VCaP (cell line): ENCODE data around the gene XCL1.
A peak's percentile ranks its signal among the peaks of the same experiment; 100 is the strongest.
"Not testable (repeated sequence)": the region's sequence is repeated elsewhere in the genome, so short reads cannot be mapped to it uniquely, and the experiment has no call there.

Experiments used
- H3K27ac ChIP-seq: fragments of 450-650 bp; 2 replicates; pipeline ENCODE4 v1.5.1; 2017
- CTCF ChIP-seq: fragments of 450-650 bp; conservative IDR thresholded peaks from 2 replicates; pipeline ENCODE4 v1.5.1; 2017; ENCODE audit warnings: mild to moderate bottlenecking, moderate library complexity

The XCL1 gene

GRCh38 chr1:168561989-168562388 lies 14.4 kb upstream of the XCL1 start:
- TF ChIP-seq CTCF = no peak
- H3K27ac ChIP-seq = no peak overlapping the region

GRCh38 chr1:168565825-168566224 lies 10.6 kb upstream of the XCL1 start:
- H3K27ac ChIP-seq = 0 out of 2 replicates have a peak overlapping the region, but pooled peaks have one; percentile 6
- no peak for TF ChIP-seq CTCF

GRCh38 chr1:168567007-168567406 lies 9.4 kb upstream of the XCL1 start:
- TF ChIP-seq CTCF = no peak
- H3K27ac ChIP-seq = no peak overlapping the region

- TF ChIP-seq CTCF = no peak
- H3K27ac ChIP-seq = no peak overlapping the region
Observed at GRCh38 chr1:168567568-168567967, 8.8 kb upstream of the XCL1 start.

- no peak for TF ChIP-seq CTCF
- no peak overlapping the region for H3K27ac ChIP-seq
Observed at GRCh38 chr1:168568346-168568745, 8.1 kb upstream of the XCL1 start.

- TF ChIP-seq CTCF = no peak
- H3K27ac ChIP-seq = no peak overlapping the region
Observed at GRCh38 chr1:168570652-168571051, 5.8 kb upstream of the XCL1 start.

GRCh38 chr1:168572633-168573032 lies 3.8 kb upstream of the XCL1 start:
- no peak overlapping the region for H3K27ac ChIP-seq
- no peak for TF ChIP-seq CTCF

- peak; percentile 79 for TF ChIP-seq CTCF
- H3K27ac ChIP-seq = not testable (repeated sequence)
Observed at GRCh38 chr1:168574234-168574633, 2.2 kb upstream of the XCL1 start.

- not testable (repeated sequence) for H3K27ac ChIP-seq
Observed at GRCh38 chr1:168578531-168579185, 2.3 kb downstream of the XCL1 start.

- H3K27ac ChIP-seq = not testable (repeated sequence)
Observed at GRCh38 chr1:168580290-168580689, 3.9 kb downstream of the XCL1 start.

GRCh38 chr1:168580991-168581390 lies 4.6 kb downstream of the XCL1 start:
- H3K27ac ChIP-seq = not testable (repeated sequence)
